Naive thymus-derived CD4-positive, alpha-beta T cell (primary cell): ENCODE results near the gene OXLD1. TPM values are rescaled to one million over a fixed set of nuclear protein-coding genes. Genes with fewer than 3 reads are reported as not detected.

Experiments used
- ATAC-seq: fragments of 150-1000 bp; cut with Tn5 transposase; 2 replicates; pipeline ENCODE4 v1.10.0; 2021; ENCODE audit warnings: mild to moderate bottlenecking, moderate library complexity
- CTCF ChIA-PET: fragments of 350-600 bp; sonication (Branson Sonifier 250); formaldehyde crosslinking; loops from one replicate; lab custom pipeline; 2021; ENCODE audit warnings: antibody characterized with exemption; lab: Charles Lee
- POLR2A ChIA-PET: fragments of 350-600 bp; sonication (Branson Sonifier 250); formaldehyde crosslinking; loops from one replicate; lab custom pipeline; 2021; ENCODE audit warnings: antibody characterized with exemption, inconsistent platforms; lab: Charles Lee
- DNase-seq, 9 donors: peaks; one replicate each; pipeline versions ENCODE4 v3.0.0 to v3.0.0-alpha.2; 2020 to 2022; ENCODE audit warnings: mixed read lengths in 1 of 9
- H3K27ac ChIP-seq: one replicate; pipeline ENCODE4 v1.7.0; 2013; ENCODE audit warnings: mild to moderate bottlenecking, low read depth, low read length, moderate library complexity
- H3K27me3 ChIP-seq, 2 donors: one replicate each; pipeline ENCODE4 v1.7.0; 2013; ENCODE audit warnings: low read length in 2 of 2, mild to moderate bottlenecking in 2 of 2, moderate library complexity in 2 of 2; ENCODE audit not compliant: control insufficient read depth in 2 of 2, insufficient read depth in 2 of 2
- H3K36me3 ChIP-seq, 3 experiments: 1 replicate in 2 of 3; 2 replicates in 1 of 3; pipeline ENCODE4 v1.7.0; 2013; ENCODE audit warnings: low read length in 3 of 3, mild to moderate bottlenecking in 3 of 3, moderate library complexity in 1 of 3; ENCODE audit not compliant: insufficient read depth in 3 of 3, control insufficient read depth in 2 of 3
- H3K4me1 ChIP-seq, 2 donors: one replicate each; pipeline ENCODE4 v1.7.0; 2013; ENCODE audit warnings: low read length in 2 of 2, mild to moderate bottlenecking in 2 of 2, moderate library complexity in 1 of 2; ENCODE audit not compliant: control insufficient read depth in 2 of 2, insufficient read depth in 2 of 2
- H3K4me3 ChIP-seq: 2 replicates; pipeline ENCODE4 v1.7.0; 2013; ENCODE audit warnings: mild to moderate bottlenecking, low read length
- H3K9me3 ChIP-seq, 3 experiments: 1 replicate in 2 of 3; 2 replicates in 1 of 3; pipeline ENCODE4 v1.7.0; 2013; ENCODE audit warnings: low read length in 3 of 3; ENCODE audit not compliant: control insufficient read depth in 2 of 3
- H3K27ac Mint-ChIP-seq, 9 donors: one replicate each; pipeline ENCODE4 v1.8.0; 2020 to 2022; ENCODE audit warnings: mixed read lengths in 9 of 9, mild to moderate bottlenecking in 8 of 9, moderate library complexity in 5 of 9, inconsistent platforms in 2 of 9
- H3K27me3 Mint-ChIP-seq, 5 donors: one replicate each; pipeline ENCODE4 v1.8.0; 2021 to 2022; ENCODE audit warnings: mixed read lengths in 5 of 5, mild to moderate bottlenecking in 1 of 5
- H3K36me3 Mint-ChIP-seq, 5 donors: one replicate each; pipeline ENCODE4 v1.8.0; 2020 to 2022; ENCODE audit warnings: mixed read lengths in 5 of 5, mild to moderate bottlenecking in 3 of 5, inconsistent platforms in 1 of 5
- H3K4me1 Mint-ChIP-seq, 7 donors: one replicate each; pipeline ENCODE4 v1.8.0; 2020 to 2022; ENCODE audit warnings: mixed read lengths in 7 of 7, mild to moderate bottlenecking in 3 of 7, inconsistent platforms in 1 of 7
- H3K4me3 Mint-ChIP-seq, 10 donors: one replicate each; pipeline ENCODE4 v1.8.0; 2020 to 2022; ENCODE audit warnings: mild to moderate bottlenecking in 10 of 10, mixed read lengths in 10 of 10, moderate library complexity in 6 of 10, inconsistent platforms in 2 of 10
- H3K9me3 Mint-ChIP-seq, 11 donors: one replicate each; pipeline ENCODE4 v1.8.0; 2020 to 2022; ENCODE audit warnings: mixed read lengths in 11 of 11, mild to moderate bottlenecking in 4 of 11, inconsistent platforms in 1 of 11, moderate library complexity in 1 of 11
- intact Hi-C, 2 donors: fragments of 100-400 bp; cut with micrococcal nuclease; formaldehyde crosslinking; loops; one replicate each; pipeline ENCODE4 v1.15.1; 2023
- polyA plus RNA-seq, 2 donors: library from polyadenylated mRNA; unstranded; fragments of 300-500 nt; fragmentation: Illumina TruSeq; gene quantifications; one replicate each; pipeline ENCODE4 v1.2.3, GENCODE V29; 2021
- total RNA-seq, 6 experiments: library from RNA in 5 of 6; stranded (reverse) in 5 of 6; gene quantifications; 1 replicate in 5 of 6; 2 replicates in 1 of 6; pipeline ENCODE4 v1.2.3 and lab custom pipeline; 2021 to 2026

OXLD1 gene
- total and polyA plus RNA-seq, 7 experiments from 2014 or later, result 35.9 to 123 (median 58.5) TPM

DNA sequence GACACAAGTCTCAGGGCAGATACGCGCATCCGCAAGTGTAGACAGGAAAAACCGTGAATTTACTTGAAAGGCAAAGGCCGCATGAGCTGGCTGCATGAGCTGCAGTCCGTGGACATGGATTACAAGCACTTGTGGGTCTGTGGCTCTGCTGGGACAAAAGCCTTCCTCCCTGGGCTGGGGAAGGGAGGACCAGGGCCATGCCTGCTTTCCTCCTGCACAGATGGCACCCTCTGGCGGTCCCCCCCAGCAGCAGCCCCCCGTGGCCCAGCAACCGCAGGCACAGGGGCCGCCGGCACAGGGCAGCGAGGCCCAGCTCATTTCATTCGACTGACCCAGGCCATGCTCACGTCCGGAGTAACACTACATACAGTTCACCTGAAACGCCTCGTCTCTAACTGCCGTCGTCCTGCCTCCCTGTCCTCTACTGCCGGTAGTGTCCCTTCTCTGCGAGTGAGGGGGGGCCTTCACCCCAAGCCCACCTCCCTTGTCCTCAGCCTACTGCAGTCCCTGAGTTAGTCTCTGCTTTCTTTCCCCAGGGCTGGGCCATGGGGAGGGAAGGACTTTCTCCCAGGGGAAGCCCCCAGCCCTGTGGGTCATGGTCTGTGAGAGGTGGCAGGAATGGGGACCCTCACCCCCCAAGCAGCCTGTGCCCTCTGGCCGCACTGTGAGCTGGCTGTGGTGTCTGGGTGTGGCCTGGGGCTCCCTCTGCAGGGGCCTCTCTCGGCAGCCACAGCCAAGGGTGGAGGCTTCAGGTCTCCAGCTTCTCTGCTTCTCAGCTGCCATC, 35.1 kb upstream of the OXLD1 start:
- POLR2A ChIA-PET, result interaction anchor here (1.5 to 3.6 kb wide), 3 partner anchors 18 to 38 kb away, joined by 7 to 49 read pairs (median 12); partner anchors contain the start of genes ARL16 and HGS
- Mint-ChIP-seq H3K4me3 (peak overlapping the region in 8 of 10 donors; percentile 36 to 94 (median 86)), H3K27me3 (no peaks in the 10 kb centered on the region), H3K9me3 (no peaks in the 10 kb centered on the region), H3K36me3 (peaks cover 0 to 30% (median 0%) of the 10 kb centered on the region in 5 donors), H3K4me1 (peaks cover 21 to 38% (median 28%) of the 10 kb centered on the region in 7 donors), H3K27ac (peak overlapping the region in 5 of 9 donors; percentile 18 to 96 (median 89))
- DNase-seq (no peak), ATAC-seq (no peak)
- peak overlapping the region; percentile 95 for H3K27ac ChIP-seq
- H3K4me3 ChIP-seq, result no peak overlapping the region
- intact Hi-C loops, result loop anchor here (2.0 to 5.0 kb wide), 6 partner anchors 34 to 159 kb away; partner anchors contain the start of genes FAAP100 (in 2 of the 2), CCDC137 (in 1 of the 2), MCRIP1 (in 1 of the 2) and NPLOC4 (in 1 of the 2)
- no peaks in the 10 kb centered on the region for H3K27me3 ChIP-seq
- peaks cover 0 to 67% (median 11%) of the 10 kb centered on the region in 3 experiments for H3K36me3 ChIP-seq
- H3K4me1 ChIP-seq, result peaks cover 23 to 24% of the 10 kb centered on the region in 2 donors
- no peaks in the 10 kb centered on the region for H3K9me3 ChIP-seq
- CTCF ChIA-PET, result no interaction called here

DNA sequence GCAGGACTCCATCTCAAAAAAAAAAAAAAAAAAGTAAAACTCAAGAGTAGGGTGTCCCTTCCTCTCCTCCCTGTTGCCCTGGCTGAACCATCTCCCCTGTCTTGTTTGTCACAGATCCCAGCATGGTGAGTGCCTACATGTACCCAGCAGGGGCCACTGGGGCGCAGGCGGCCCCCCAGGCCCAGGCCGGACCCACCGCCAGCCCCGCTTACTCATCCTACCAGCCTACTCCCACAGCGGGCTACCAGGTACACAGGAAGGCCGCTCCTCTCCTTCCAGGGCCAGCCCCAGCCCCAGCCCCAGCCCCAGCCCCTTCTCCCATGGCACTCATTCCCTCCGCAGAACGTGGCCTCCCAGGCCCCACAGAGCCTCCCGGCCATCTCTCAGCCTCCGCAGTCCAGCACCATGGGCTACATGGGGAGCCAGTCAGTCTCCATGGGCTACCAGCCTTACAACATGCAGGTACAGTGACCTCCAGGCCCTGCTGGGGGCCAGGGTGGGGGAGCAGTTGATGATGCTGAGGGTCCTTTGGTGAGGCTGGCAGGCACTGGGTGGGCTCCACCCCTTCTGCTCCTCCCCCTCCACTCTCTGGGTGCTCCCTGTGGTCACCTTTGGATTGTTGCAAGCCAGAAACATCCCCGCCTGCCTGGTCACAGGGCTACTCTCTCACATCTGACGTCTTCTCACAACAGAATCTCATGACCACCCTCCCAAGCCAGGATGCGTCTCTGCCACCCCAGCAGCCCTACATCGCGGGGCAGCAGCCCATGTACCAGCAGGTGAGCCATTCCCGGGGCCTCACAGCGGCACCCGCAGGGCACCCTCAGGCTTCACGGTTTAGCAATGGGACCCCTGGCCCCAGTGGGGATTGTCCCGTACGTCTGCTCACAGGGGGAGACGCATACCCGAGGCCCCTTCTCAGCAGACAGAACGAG, 34.2 kb upstream of the OXLD1 start:
- Mint-ChIP-seq H3K4me1 (peaks cover 17 to 37% (median 24%) of the 10 kb centered on the region in 7 donors), H3K4me3 (peak overlapping the region in 7 of 10 donors; percentile 18 to 88 (median 48)), H3K27ac (peak overlapping the region in 4 of 9 donors; percentile 33 to 81 (median 54)), H3K27me3 (no peaks in the 10 kb centered on the region), H3K36me3 (peaks cover 0 to 24% (median 0%) of the 10 kb centered on the region in 5 donors), H3K9me3 (no peaks in the 10 kb centered on the region)
- no peaks in the 10 kb centered on the region for H3K9me3 ChIP-seq
- DNase-seq (no peak), ATAC-seq (no peak)
- no peaks in the 10 kb centered on the region for H3K27me3 ChIP-seq
- POLR2A ChIA-PET, result interaction anchor here (3.6 kb wide), 1 partner anchor 17 kb away, joined by 49 read pairs; the partner anchor contains the start of genes ARL16 and HGS
- intact Hi-C loops, result loop anchor here in 1 of 2 donors (5.0 kb wide), 2 partner anchors 33 to 148 kb away; partner anchors contain the start of genes CCDC137, FAAP100 and OXLD1
- no peak overlapping the region for H3K4me3 ChIP-seq
- H3K36me3 ChIP-seq, result peaks cover 0 to 67% (median 11%) of the 10 kb centered on the region in 3 experiments
- no peak overlapping the region for H3K27ac ChIP-seq
- peaks cover 23 to 24% of the 10 kb centered on the region in 2 donors for H3K4me1 ChIP-seq
- CTCF ChIA-PET, result no interaction called here

DNA sequence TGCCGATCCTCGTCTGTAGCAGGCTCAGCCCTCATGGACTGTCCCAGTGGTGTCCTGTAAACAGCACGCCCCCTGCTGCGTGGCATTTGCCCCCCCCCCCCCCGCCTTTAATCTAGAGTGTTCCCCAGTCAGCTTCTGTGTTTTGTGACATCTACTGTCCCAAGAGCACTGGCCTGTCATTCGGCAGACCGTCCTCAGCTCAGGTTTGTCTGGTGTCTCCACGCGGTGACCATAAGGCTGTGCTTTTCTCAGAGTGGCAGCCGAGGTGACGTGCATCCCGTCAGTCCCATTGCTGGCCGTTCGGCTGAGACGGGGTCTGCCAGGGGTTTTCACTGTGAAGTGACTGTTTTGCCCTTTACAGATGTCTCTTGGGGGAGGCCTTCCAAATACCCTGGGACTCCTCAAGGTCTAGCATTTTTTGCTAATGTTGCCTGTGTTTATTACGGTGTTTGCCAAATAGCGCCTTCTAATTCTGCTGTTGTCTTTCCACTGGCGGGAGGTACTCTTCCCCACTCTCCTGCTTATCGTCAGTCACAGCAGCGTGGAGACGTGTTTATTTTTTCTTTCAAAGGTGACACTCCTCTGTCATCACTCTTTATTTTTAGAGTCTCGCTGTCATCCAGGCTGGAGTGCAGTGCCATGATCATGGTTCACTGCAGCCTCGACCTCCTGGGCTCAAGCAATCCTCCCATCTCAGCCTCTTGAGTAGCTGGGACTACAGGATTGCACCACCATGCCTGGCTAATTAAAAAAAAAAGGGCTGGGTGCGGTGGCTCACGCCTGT, 31.0 kb upstream of the OXLD1 start:
- Mint-ChIP-seq H3K4me1 (peaks cover 9 to 18% (median 16%) of the 10 kb centered on the region in 7 donors), H3K4me3 (no peak overlapping the region), H3K27me3 (no peaks in the 10 kb centered on the region), H3K27ac (peak overlapping the region in 2 of 9 donors; percentile 14 to 51), H3K36me3 (peaks cover 0 to 24% (median 0%) of the 10 kb centered on the region in 5 donors), H3K9me3 (no peaks in the 10 kb centered on the region)
- no peak for DNase-seq
- intact Hi-C loops, result no loop called here
- ATAC-seq, result no peak
- H3K4me1 ChIP-seq, result peaks cover 12 to 13% of the 10 kb centered on the region in 2 donors
- H3K36me3 ChIP-seq, result peaks cover 0 to 82% (median 11%) of the 10 kb centered on the region in 3 experiments
- CTCF ChIA-PET, result interaction anchor here (0.6 kb wide), 1 partner anchor 15 kb away, joined by 3 read pairs; no protein-coding TSS in a partner anchor
- no peaks in the 10 kb centered on the region for H3K27me3 ChIP-seq
- H3K4me3 ChIP-seq, result no peak overlapping the region
- no peaks in the 10 kb centered on the region for H3K9me3 ChIP-seq
- no peak overlapping the region for H3K27ac ChIP-seq
- POLR2A ChIA-PET, result no interaction called here

DNA sequence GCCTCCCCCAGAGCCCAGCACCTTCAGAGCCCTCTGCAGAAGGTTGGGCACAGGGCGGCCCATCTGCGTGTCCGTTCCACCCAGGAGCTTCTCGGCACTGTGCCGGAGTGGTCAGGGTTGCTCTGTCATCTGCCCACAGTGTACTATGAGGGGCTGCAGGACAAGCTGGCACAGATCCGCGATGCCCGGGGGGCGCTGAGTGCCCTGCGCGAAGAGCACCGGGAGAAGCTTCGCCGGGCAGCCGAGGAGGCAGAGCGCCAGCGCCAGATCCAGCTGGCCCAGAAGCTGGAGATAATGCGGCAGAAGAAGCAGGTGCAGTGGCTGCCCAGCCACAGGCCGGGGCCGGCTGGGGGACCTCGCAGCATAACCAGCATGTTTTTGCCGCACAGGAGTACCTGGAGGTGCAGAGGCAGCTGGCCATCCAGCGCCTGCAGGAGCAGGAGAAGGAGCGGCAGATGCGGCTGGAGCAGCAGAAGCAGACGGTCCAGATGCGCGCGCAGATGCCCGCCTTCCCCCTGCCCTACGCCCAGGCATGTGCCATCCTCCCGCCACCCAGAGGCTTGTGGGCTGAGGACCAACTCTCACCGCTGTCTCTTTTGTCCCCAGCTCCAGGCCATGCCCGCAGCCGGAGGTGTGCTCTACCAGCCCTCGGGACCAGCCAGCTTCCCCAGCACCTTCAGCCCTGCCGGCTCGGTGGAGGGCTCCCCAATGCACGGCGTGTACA, 30.0 kb upstream of the OXLD1 start:
- no peaks in the 10 kb centered on the region for H3K27me3 ChIP-seq
- no peak overlapping the region for H3K27ac ChIP-seq
- no peak overlapping the region for H3K27ac Mint-ChIP-seq
- H3K36me3 Mint-ChIP-seq, result peaks cover 0 to 30% (median 0%) of the 10 kb centered on the region in 5 donors
- H3K9me3 Mint-ChIP-seq, result no peaks in the 10 kb centered on the region
- peaks cover 1 to 2% of the 10 kb centered on the region in 2 donors for H3K4me1 ChIP-seq
- peaks cover under 1 to 88% (median 7%) of the 10 kb centered on the region in 3 experiments for H3K36me3 ChIP-seq
- no peak for ATAC-seq
- H3K4me1 Mint-ChIP-seq, result peaks cover 5 to 11% (median 7%) of the 10 kb centered on the region in 7 donors
- CTCF ChIA-PET, result interaction anchor here (0.6 to 1.3 kb wide), 2 partner anchors 8 to 16 kb away, joined by 3 to 4 read pairs; no protein-coding TSS in a partner anchor
- no peaks in the 10 kb centered on the region for H3K9me3 ChIP-seq
- DNase-seq, result no peak
- no peaks in the 10 kb centered on the region for H3K27me3 Mint-ChIP-seq
- H3K4me3 Mint-ChIP-seq, result no peak overlapping the region
- POLR2A ChIA-PET, result interaction anchor here (2.4 kb wide), 1 partner anchor 13 kb away, joined by 8 read pairs; the partner anchor contains the start of genes ARL16 and HGS
- no peak overlapping the region for H3K4me3 ChIP-seq
- intact Hi-C loops, result no loop called here

DNA sequence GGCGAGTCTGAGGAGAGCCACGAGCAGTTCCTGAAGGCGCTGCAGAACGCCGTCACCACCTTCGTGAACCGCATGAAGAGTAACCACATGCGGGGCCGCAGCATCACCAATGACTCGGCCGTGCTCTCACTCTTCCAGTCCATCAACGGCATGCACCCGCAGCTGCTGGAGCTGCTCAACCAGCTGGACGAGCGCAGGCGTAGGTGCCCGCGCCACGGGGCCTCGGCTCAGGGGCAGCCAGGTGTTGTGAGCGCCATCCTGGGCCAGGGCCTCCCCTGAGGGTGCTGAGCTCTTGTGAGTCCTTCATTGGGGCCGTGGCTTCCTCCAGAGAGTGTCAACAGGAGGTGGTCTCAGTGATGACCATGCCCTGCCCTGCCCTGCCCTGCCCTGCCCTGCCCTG, 29.4 kb upstream of the OXLD1 start:
- intact Hi-C loops, result no loop called here
- POLR2A ChIA-PET, result interaction anchor here (2.4 kb wide), 1 partner anchor 12 kb away, joined by 8 read pairs; the partner anchor contains the start of genes ARL16 and HGS

More for the DNA sequence above, 29.4 kb upstream of the OXLD1 start:
- Mint-ChIP-seq H3K27ac (no peak overlapping the region), H3K4me1 (peaks cover under 1 to 8% (median 2%) of the 10 kb centered on the region in 7 donors), H3K36me3 (peaks cover 0 to 30% (median 0%) of the 10 kb centered on the region in 5 donors), H3K27me3 (no peaks in the 10 kb centered on the region), H3K4me3 (no peak overlapping the region), H3K9me3 (no peaks in the 10 kb centered on the region)
- ATAC-seq (no peak), DNase-seq (no peak)
- CTCF ChIA-PET, result interaction anchor here (1.3 kb wide), 1 partner anchor 9 kb away, joined by 4 read pairs; no protein-coding TSS in a partner anchor
- no peaks in the 10 kb centered on the region for H3K4me1 ChIP-seq
- H3K9me3 ChIP-seq, result no peaks in the 10 kb centered on the region
- H3K27ac ChIP-seq, result no peak overlapping the region
- H3K36me3 ChIP-seq, result peaks cover 2 to 88% (median 4%) of the 10 kb centered on the region in 3 experiments
- no peak overlapping the region for H3K4me3 ChIP-seq
- no peaks in the 10 kb centered on the region for H3K27me3 ChIP-seq
